HG03558 (cell line): Measurements from ENCODE around the gene OGDH.
A peak's percentile ranks its signal among the peaks of the same experiment; 100 is the strongest.

Experiments
- ATAC-seq: cut with Tn5 transposase; IDR thresholded peaks from one replicate; pipeline ENCODE4 v1.9.1; 2021; ENCODE audit warnings: moderate number of reproducible peaks; ENCODE audit not compliant: unreplicated experiment; ENCODE audit errors: extremely low read depth

OGDH gene

DNA sequence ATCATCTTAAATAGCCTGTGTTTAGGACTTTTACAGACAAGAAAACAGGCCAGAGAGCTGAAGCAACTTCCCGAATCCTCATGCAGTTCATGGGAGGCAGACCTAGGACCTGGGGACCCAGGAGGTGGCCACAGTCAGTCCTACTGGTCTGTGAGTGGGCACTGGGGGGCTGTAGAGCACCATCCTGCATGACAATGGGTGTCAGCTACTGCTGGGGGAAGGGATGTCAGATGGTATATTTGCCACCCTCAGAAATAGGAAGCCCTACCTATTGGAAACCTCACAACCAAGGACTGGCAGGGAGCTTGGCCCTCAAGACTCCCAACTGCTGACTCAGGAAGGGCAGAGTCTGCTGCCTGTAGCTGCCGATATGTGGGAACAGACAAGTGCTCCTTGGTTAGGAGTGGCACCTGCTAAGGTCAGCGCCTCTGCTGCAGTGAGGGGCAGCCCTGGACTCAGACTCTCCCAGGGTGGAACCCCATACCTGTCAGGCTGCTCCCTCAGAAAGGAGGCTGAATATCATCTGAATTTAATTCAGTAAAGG is 29.7 kb downstream of the OGDH start:
- no peak for ATAC-seq

DNA sequence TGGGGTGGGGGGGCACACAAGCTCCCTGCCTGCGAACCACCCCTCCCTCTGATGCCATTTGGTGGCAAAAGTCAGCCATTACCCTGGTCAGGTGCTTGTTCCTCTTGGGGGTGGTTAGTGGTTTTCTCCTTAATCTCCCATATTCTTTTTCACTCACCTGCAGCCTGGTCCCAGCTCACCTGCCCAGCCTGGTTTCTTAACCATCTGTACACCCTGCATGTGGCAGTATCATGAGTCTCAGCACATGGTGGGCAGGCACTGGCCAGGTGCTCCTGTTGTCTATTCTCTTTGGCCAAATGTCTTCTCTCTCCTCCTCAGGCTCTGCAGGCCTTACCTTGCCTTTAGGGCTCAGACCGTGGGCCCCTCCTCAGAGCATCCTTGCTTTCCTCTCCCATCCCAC is 30.5 kb downstream of the OGDH start:
- no peak for ATAC-seq

DNA sequence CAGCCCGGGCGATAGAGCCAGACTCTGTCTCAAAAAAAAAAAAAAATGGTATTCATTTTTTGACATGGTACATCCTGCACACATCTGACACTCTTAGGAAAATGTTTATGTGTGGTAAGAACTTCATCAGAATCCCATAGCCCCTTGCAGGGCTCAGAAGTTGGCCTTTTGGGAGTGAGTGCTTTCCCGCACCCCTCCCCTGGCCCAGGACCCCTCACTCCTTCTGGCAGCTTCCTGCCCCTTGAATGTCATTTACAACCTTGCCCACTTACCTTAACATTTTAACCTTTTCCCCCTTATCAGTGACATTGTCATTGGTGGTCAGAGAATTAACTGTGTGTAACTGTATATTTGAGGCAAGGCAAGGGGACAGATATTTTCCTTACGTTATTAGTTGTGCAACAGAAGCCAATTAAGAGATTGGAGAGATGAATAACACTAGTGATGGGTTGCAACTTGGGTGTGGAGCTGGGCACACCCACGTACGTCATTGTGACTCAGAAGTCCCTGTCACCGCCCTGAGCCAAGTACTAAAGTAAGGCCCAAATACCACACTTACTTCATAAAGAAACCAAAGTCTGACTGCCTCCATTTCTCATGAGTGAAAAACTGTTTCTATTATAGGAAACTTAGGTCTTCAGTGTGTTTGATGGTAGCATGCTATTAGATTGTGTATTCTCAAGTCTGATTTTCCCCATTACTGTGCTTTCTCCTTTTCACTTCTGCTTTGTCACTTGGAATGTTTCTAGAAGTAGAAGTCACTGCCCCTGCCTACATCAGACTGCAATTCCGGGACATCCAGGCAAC is 31.6 kb downstream of the OGDH start:
- ATAC-seq: peak; percentile 38

DNA sequence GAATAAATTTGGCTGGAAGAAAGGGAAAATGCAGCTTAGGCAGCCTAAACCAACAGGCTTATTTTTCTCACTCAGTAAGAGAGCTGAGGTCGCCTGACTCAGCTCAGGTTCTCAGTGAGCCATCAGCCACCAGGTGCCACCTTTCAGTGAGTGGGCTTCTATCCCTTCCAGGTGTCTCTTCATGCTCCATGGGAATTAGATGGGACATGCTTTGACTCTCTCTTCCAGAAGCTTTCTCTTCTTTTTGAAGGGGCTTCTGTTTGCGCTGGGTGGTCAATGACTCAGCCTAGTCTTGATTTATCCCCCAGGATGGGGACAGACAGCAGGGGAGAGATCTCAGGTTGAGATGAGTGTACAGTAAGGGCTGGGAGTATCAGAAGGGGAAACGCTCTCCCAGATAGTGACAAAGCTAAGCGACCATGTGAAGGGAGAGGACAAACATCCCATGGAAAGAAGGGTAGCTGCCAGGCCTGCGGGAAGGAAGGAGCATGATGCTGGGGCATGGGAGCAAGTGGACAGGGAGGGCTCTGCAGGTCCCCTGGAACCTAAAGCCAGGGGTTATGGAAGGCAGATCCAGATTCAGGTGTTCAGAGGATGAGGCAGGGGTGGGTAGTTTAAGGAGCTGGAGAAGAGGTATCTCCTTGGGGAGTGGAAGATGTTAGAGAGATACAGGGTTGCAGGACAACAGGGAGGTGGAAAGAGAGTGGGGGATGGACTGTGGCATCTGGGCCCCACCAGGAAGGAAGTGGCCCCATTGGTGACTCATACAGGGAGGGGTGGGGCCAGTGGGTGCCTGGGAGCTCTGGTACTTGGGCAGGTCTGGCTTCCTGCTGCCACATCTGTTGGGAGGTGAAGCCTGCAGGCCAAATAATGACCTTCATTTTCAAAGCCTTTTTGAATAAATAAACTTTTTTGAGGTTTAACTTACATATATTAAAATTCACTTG is 32.5 kb downstream of the OGDH start:
- no peak for ATAC-seq

DNA sequence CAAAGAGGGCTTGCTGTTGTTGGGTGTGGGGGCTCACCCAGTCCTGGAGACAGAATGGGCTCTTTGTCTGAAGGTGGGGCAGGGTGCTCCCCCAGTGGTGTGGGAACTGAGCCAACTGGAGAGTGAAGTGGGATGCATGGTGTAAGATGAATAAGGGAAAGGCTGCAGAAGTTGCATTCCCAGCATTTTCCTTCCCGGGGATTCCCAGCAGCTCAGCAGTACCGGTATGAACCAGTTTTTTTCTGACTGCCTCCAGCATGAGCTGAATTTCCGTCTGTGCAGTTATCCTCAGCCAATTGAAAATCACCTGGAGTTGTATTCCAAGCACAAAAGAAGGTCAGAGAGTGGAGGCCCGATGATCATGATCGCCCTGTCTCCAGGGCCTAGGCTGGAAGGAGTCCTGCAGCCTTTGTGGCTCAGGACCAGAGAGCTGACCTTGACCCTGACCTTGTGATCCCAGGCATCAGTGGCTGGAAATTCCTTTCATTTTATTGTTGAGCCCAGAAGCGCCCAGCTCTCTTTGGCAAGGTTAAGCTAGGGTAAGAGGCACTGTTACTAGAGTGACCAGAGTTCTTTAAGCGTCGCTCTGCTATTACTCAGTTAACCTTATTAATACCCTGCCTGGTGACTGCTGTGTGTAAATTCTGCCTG is 33.4 kb downstream of the OGDH start:
- no peak for ATAC-seq

DNA sequence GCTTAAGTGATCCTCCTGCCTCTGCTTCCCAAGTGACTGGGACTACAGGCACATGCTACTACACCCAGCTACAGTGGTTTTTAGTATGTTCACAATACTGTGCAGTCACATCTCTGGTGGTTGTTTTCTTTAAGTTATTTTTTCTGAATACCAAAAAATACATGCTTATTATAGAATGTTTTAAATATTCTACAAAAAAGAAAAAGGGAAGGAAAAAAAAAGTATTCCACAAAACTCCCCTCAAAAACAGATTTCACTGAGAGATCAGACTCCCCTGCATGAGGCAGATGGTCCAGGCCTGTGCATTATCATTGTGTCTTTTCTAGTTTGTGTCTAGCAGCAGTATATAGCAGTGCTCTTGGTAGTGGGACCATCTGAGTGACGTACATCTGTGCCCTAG is 36.8 kb downstream of the OGDH start:
- no peak for ATAC-seq

DNA sequence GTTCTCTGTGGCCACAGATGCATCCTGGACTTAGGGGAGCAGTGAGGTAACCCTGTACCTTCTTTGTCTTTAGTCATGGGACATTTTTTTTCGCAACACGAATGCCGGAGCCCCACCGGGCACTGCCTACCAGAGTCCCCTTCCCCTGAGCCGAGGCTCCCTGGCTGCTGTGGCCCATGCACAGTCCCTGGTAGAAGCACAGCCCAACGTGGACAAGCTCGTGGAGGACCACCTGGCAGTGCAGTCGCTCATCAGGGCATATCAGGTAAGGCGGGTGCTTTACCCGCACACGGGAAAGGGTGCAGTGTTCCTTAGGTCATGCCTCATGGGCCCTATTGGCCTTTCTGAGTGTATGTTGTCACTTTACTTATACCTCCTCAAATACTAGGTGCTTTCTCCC is 38.8 kb downstream of the OGDH start:
- no peak for ATAC-seq

DNA sequence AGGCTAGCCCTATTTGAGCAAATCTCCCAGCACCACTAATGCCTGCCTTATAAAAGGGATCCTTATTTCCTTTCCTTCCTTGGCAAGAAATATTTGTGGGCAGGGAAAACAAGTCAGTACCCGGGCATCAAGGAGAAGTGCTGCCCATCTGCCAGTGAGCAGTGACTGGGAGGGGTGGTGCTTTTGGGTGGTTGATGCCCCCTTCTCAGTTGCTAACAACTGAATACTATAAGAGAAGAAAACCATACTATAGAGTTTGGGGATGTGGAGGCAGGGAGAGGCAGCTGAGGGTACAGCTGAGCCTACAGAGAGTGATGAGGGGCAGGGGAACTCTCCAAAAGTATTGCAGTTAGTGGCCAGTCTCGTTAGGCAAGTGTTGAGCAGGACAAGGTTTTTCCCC is 39.3 kb downstream of the OGDH start:
- ATAC-seq: no peak

DNA sequence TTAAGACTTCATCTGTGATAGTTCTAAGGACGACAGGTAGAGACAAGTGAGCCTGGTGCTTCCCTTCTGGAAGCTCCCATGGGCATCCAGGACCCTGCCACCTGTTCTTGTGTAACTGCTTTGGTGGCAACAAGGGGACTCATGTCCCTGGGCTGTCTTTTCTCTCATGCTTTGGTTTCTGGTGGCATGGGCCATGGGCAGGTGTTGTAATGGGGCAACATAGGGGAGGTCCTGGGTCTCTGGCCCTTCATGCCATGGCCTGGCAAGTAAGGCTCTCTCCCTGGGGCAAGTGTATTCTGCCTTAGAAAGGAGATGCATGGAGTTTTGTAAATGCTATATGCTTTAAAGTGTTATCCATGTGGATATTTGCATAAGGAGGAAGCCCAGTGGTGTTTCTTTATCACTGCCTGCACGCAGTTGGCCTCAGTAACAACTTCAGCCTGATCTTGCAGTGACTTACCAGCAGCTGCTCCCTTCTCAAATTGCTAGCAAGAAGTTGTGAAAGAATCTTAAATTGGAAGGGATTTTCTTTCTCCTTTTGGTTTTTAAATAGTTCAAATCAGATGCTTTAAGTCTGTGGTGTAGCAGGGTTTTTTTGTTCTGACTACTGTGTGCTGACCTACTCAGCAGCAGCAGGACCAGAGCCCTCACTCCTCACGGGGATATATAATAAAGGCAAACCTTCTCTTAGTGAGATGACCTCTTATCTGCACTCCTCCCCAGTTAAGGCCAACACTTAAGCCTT is 39.9 kb downstream of the OGDH start:
- no peak for ATAC-seq

DNA sequence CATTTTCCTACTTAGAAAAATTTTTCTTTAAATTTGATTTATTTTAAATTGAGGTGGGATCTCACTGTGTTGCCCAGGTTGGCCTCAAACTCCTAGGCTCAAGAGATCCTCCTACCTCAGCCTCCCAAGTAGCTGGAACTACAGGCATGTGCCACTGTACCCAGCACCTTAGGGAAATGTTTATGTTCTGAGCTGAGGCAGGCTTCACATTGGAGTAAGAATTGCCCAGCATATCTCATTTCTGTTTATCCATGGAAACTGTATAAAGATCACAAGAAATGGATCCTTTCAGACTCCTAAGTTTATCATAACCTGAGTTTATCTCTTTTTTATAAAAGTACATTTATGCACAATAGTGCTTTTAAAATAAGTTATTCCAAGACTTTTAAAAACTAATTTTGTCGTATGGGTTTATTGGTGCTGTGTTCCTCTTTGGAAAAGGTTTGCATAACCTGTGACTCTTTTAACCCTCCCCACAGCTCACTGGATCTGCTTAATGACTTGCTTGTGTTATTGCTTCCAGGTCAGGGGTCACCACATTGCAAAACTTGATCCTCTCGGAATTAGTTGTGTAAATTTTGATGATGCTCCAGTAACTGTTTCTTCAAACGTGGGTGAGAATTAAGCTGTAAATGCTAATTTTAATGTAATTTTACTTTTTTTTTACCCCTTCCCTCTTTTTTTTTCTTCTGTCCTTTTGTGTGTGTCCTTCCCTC is 40.7 kb downstream of the OGDH start:
- ATAC-seq: no peak

DNA sequence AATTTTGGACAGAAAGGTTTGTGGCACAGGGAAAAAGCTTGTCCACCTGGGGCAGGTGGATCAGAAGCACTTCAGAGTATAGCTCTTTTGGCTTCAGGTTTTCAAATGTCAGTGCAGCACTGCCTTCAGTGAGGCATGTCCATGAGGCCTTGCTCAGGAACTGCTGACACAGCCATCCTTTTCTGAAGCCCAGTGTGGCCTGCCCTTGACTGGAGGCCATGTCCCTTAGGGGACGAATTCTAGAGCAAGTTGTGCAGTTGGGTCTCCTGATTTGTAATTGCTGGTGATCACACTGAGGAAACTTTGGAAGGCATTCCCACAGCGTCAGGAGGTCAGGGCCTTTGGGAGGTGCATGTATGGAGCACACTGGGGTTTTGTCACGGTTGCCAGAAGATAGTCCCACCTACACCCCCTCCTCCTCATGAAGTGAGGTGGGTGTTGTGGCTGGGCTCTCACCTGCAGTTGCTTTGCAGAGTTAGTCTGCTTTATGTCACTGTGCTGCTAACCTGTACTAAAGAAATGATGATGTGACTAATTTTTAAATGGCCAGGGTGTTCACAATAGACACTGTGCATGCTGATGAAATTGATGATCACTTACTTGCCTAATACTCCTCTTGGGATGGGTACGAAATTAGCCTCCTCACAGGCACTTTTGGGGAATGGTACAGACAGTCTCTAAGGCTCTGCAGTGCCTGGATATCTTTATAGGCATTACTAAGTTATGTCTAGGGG is 41.7 kb downstream of the OGDH start:
- no peak for ATAC-seq

DNA sequence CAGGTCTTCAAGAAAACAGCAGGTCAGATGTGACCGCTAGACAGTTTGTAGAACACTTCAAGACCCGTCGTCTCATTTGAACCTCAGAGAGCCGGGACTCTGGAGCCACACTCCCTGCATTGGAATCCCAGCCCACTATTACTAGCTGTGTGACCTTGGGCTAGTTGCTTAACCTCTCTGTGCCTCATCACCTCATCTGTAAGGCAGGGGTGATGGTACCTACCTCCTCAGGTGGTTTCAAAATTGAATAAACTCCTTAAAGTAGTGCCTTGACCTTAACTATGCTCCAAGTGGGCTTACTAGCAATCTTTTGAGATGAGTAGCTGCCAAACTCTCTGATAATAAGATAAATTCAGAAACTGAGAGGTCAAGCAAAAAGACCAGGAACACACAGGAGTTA is 43.8 kb downstream of the OGDH start:
- no peak for ATAC-seq

DNA sequence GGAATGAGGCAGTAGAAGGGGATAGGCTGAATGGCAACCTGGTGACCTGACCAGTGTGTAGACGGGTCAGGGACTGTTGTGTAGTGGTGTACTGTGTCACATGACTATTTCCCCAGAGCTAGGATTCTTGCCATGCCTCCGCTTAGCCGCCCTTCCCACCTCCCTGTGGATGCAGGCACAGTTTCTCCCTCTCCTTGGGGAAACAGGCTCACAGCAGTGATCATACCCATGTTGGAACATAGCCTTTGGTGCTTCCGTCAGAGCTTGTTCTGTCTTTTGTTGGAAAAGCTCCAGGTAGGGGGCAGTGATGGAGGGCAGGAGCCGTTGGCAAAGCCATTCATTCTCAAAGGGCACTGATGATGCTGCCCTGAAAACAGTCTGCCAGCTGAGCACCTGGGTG is 44.3 kb downstream of the OGDH start:
- ATAC-seq: no peak

DNA sequence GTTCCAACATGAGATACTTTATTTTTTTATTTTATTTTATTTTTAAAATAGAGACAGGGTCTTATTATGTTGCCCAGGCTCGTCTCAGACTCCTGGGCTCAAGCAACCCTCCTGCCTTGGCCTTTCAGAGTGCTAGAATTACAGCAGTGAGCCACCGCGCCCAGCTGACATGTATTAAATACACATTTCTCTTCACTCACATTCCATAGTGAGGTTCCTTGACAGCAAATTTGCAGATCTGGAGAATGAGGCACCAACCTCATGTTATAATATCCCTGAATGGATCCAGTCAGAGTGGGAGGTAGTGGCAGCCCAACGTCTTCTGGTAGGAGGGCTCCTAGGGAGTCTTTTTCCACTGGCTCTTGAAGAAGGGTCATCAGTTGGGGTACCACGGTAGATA is 46.1 kb downstream of the OGDH start:
- ATAC-seq: no peak

DNA sequence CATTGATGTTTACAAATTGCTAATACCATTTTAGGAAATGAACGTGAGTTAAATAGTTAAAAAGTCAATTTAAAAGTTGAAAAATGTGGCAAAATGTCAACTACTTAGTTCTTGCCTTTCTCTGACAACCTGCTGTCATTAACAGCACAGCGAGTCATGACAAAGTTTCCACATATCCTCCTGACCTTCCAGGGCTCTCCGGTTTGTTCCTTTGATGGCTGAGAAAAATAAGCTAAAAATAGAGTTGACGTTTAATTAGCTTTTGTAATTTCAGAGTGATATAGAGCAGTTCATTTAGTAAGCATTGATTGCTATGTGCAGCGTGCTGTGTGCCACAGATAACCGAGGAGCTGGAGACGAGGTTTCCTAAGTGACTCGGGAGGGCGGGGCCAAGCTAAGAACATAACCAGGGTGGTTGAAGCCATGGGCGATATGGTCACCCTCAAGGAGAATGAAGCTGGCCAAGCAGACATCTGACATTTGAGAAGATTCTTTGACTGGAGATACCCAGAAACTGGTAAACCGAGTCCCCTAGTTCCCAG is 47.9 kb downstream of the OGDH start:
- no peak for ATAC-seq

DNA sequence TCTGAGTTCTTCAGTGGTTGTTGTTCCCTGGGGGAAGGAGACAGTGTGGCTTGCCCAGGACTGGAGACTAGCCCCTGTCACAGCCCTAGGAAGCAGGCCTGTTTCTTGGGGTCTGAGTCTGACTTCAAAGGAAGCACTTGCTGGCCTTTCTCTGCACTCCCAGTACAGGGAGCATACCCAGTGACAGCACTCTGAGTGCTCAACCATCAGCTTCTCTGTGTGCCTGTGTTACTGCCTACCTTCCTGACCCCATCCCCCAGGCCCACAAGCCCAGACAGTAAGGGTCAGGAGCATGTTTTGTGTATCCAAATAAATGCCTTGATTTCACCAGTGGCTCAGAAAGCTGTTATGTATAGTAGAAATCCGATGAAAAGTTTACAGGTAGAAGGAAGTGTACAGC is 48.9 kb downstream of the OGDH start:
- ATAC-seq: no peak

DNA sequence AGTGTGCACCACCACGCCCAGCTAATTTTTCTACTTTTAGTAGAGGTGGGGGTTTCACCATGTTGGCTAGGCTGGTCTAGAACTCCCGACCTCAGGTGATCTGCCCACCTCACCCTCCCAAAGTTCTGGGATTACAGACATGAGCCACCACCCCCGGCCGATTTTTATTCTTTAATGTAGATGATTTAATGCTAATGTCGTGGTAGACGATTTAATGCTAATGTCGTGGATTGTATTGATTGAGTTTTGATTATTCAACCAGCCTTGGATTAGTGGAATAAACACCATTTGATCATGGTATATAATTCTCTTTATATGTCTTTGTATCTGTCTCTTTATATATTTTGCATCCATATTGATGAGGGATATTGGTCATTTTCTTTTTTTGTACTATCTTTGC is 52.6 kb downstream of the OGDH start:
- ATAC-seq: no peak

DNA sequence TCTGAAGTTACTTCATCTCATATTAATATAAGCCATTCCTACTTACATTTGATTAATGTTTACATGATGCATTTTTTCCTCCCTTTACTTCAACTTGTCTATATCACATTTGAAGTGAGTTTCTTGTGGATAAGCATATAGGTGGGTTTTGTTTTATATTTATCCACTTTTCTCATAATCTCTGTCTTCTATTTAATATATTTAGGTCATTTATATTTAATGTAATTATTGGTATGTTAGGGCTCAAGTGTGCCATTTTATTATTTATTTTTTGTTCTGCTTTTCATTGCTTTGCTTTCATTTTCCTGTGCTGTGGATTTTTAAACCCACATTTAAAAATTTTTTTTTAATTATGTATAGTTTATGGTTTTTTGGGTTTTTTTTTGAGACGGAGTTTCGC is 54.8 kb downstream of the OGDH start:
- no peak for ATAC-seq
